ENCODE data around the gene ITPR1.

Gene ITPR1

DNA sequence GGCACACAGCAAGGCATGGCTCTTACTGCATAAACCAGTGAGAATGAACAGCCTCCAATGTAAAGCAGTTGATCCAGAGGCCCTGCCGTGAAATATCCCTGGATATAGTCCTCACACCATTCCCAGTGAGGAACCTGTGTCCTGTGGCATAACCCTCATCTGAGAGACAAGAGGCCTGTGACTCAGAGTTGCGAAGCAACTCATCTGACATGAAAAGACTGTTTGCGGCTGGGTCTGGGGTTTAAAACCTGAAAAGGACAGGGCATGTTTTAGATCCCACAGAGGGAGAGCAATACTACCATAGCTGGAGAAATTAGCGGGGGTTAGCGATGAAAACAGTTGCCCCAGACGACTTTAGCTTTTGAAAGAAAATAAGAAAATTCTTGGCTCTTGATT, 320.8 kb downstream of the ITPR1 start:
- TF ChIP-seq Cebpa-rat (IDR thresholded peaks at IDR 0.05), result no peak
- peaks cover 8% of the 10 kb centered on the region; the same call in 1 of the 2 replicates for H3K27me3 ChIP-seq
- no peaks in the 10 kb centered on the region for H3K4me1 ChIP-seq
- no peak overlapping the region for H3K27ac ChIP-seq
- H3K9ac ChIP-seq, result no peak overlapping the region
- H3K4me2 ChIP-seq, result no peak overlapping the region
- H3K9me3 ChIP-seq, result peaks cover 18% of the 10 kb centered on the region
- H3K4me3 ChIP-seq, result no peak overlapping the region
- H4K20me1 ChIP-seq, result peaks cover 2% of the 10 kb centered on the region; the same call in 1 of the 2 replicates
- H3K36me3 ChIP-seq, result peaks cover 53% of the 10 kb centered on the region

DNA sequence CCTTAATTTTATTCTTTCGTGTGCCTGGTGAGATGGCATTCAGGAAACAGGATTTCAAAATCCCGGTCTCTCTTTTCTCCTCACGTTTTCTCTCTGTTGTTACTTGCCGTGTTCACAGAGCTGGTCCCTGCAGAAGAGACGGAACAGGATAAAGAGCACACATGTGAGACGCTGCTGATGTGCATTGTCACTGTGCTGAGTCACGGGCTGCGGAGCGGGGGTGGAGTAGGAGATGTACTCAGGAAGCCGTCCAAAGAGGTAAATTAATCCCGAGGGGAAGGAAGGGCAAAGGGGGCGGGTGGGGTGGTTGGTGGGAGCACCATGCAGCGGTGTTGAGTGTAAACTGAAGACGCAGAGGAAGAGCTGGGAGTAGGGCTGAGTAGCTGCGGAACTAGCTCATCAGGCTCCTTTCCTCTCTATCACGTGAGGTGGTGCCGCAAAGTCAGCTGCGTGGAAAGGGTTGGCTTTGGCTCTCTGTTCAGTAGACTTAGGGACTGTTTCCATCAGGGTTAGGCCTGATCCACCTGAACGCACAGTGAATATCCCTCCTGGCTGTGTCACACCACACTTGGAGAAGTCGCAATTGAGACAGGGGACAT, 321.3 kb downstream of the ITPR1 start:
- Histone ChIP-seq H3K36me3 (peaks cover 58% of the 10 kb centered on the region), H3K27ac (no peak overlapping the region), H3K4me2 (no peak overlapping the region), H3K4me3 (no peak overlapping the region), H3K9me3 (peaks cover 18% of the 10 kb centered on the region), H3K27me3 (peaks cover 12% of the 10 kb centered on the region), H4K20me1 (peaks cover 7% of the 10 kb centered on the region), H3K4me1 (no peaks in the 10 kb centered on the region), H3K9ac (no peak overlapping the region)
- TF ChIP-seq Cebpa-rat (IDR thresholded peaks at IDR 0.05), result no peak

DNA sequence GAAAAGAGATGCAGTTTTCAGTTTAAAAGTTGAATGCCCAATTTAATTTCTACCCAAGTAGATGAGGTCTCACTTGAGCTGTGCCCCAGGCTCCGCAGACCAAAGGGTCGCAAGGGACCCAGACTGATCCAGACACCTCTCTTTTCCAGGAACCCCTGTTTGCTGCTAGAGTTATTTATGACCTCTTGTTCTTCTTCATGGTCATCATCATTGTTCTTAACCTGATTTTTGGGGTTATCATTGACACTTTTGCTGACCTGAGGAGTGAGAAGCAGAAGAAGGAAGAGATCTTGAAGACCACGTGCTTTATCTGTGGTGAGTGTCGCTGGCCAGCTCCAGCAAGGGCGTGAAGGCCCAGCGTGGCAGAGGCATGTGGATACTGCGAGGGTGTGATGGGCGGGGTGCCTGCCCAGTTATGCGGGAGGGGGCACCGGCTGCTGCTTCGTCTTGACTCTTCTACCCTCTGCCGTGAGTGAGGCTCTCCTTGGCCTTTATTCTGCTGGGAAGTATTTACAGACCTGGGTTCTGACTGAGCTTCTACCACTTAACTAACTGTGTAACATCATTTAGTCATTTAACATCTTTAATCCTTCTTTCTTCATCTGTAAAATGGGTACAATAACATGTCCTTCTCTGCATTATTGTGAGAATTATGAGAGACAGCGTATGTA, 321.9 kb downstream of the ITPR1 start:
- peaks cover 13% of the 10 kb centered on the region for H4K20me1 ChIP-seq
- H3K27ac ChIP-seq, result no peak overlapping the region
- peaks cover 62% of the 10 kb centered on the region for H3K36me3 ChIP-seq
- H3K4me1 ChIP-seq, result peaks cover 6% of the 10 kb centered on the region
- no peak overlapping the region for H3K4me2 ChIP-seq
- peaks cover 18% of the 10 kb centered on the region for H3K9me3 ChIP-seq
- H3K27me3 ChIP-seq, result peaks cover 19% of the 10 kb centered on the region
- H3K4me3 ChIP-seq, result no peak overlapping the region
- TF ChIP-seq Cebpa-rat (IDR thresholded peaks at IDR 0.05), result no peak
- no peak overlapping the region for H3K9ac ChIP-seq

DNA sequence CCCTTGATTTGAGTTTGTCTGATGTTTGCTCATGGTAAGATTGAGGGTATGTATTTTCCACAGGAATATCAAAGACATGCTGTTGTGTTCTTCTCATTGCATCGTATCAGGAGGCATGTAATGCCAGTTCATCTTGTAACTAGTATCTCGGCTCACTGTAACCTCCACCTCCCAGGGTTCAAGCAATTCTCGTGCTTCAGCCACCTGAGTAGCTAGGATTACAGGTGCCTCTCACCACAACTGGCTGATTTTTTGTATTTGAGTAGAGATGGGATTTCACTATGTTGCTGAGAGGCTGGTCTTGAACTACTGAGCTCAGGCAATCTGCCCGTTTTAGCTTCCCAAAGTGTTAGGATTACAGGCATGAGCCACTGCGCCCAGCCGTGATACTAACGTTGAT, 323.2 kb downstream of the ITPR1 start:
- Histone ChIP-seq H3K4me1 (peaks cover 19% of the 10 kb centered on the region), H3K9me3 (peaks cover 18% of the 10 kb centered on the region), H3K27ac (no peak overlapping the region), H3K9ac (no peak overlapping the region), H3K4me3 (no peak overlapping the region), H3K36me3 (peaks cover 56% of the 10 kb centered on the region), H3K27me3 (peaks cover 21% of the 10 kb centered on the region), H3K4me2 (no peak overlapping the region), H4K20me1 (peaks cover 26% of the 10 kb centered on the region)
- no peak for TF ChIP-seq Cebpa-rat (IDR thresholded peaks at IDR 0.05)

DNA sequence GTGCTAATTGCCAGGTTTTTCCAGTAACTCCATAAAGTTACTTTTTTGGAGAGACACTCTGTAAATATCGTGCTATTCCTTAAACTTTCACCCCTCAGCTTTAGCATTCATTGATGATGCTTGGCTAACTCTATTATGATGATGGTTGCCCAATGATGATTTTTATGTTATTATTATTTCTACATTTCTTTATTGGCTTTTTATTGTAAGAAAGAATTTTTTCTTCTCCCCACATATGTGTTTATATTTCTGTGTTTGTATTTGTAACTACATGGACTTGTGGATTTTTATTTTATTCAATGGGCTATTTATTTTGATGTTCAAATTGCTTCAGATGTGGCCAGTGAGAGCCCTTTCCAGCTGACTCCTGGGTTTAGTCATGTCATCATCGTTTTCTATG, 323.6 kb downstream of the ITPR1 start:
- H3K4me1 ChIP-seq, result peaks cover 23% of the 10 kb centered on the region
- H3K36me3 ChIP-seq, result peaks cover 56% of the 10 kb centered on the region
- peaks cover 30% of the 10 kb centered on the region for H4K20me1 ChIP-seq
- no peak for TF ChIP-seq Cebpa-rat (IDR thresholded peaks at IDR 0.05)
- no peak overlapping the region for H3K27ac ChIP-seq
- no peak overlapping the region for H3K4me3 ChIP-seq
- no peak overlapping the region for H3K9ac ChIP-seq
- peaks cover 18% of the 10 kb centered on the region for H3K9me3 ChIP-seq
- peaks cover 22% of the 10 kb centered on the region for H3K27me3 ChIP-seq
- H3K4me2 ChIP-seq, result no peak overlapping the region

DNA sequence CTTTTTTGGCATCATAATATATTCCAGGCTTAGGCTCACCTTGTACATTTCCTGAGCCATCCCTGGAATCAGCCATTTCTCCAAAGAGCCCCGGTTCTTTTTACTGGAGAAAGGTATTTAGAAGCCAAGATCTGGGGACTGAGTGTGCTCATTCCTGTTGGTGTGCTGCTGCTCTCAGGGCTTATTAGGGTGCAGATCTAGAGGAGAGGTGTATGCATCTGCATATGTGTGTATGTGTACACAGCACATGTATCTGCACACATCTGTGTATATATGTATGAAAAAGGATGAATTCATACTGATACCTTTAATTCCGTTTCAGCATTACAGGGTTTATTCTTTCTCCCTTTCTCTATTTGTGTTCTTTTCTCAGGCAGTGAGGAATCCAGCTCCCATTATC, 324.0 kb downstream of the ITPR1 start:
- no peak overlapping the region for H3K27ac ChIP-seq
- H3K4me3 ChIP-seq, result no peak overlapping the region
- peaks cover 56% of the 10 kb centered on the region for H3K36me3 ChIP-seq
- no peak overlapping the region for H3K4me2 ChIP-seq
- H3K4me1 ChIP-seq, result peaks cover 25% of the 10 kb centered on the region
- H3K9ac ChIP-seq, result no peak overlapping the region
- peaks cover 34% of the 10 kb centered on the region for H4K20me1 ChIP-seq
- H3K27me3 ChIP-seq, result peaks cover 26% of the 10 kb centered on the region
- peaks cover 18% of the 10 kb centered on the region for H3K9me3 ChIP-seq
- no peak for TF ChIP-seq Cebpa-rat (IDR thresholded peaks at IDR 0.05)

DNA sequence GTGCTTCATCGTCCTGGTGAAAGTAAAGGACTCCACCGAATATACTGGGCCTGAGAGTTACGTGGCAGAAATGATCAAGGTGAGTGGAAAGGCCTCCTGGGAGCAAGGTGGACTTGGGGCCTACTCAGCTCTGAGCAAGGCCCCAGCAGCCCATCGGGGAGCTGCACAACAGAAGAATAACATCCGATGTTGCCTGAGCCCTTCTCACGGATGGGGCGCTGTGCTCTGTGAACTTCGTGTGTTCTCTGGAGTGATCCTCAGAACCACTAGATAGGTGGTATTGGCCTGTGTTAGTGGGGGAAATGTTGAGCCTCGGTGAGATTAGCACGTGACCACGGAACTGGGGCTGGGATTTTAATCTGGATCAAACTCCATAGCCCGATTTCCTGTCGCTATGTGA, 325.0 kb downstream of the ITPR1 start:
- Histone ChIP-seq H3K4me2 (no peak overlapping the region), H3K9ac (no peak overlapping the region), H3K27me3 (peaks cover 31% of the 10 kb centered on the region), H3K9me3 (peaks cover 18% of the 10 kb centered on the region), H3K4me3 (no peak overlapping the region), H3K4me1 (peaks cover 25% of the 10 kb centered on the region), H4K20me1 (peaks cover 45% of the 10 kb centered on the region), H3K27ac (no peak overlapping the region), H3K36me3 (peaks cover 56% of the 10 kb centered on the region)
- no peak for TF ChIP-seq Cebpa-rat (IDR thresholded peaks at IDR 0.05)

DNA sequence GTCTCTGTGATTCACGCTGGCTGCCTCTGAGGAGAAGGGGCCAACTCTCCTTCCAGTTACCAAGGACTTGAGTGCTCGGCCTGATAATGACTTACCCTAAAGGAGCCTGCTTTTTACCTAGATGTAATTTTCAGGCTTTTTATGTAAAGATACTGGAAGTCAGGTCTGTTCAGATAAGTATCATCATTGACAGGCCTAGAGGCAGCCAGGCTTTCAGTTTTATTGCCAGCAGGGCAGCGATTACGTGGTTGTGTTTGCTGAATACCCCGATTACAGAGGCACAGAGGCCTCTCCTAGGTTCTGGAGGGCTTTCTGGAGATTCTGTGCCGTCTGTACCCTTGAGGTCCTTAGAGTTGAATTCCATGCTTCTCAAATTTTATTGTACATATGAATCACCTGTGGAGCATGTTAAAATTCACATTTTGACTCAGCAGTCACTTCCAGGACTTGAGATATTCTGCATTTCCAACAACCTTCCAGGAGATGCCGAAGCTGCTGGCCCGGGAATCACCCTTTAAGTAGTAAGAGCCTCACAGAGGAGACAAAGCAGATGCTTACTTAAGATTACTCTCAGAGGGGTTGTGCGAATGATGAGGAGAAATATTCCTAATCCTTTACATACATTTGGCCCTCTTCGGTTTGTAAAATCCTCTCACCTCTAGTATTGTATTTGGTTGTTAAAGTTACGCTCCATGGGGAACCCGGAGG, 326.0 kb downstream of the ITPR1 start:
- peaks cover 54% of the 10 kb centered on the region for H3K36me3 ChIP-seq
- peaks cover 34% of the 10 kb centered on the region for H3K27me3 ChIP-seq

DNA sequence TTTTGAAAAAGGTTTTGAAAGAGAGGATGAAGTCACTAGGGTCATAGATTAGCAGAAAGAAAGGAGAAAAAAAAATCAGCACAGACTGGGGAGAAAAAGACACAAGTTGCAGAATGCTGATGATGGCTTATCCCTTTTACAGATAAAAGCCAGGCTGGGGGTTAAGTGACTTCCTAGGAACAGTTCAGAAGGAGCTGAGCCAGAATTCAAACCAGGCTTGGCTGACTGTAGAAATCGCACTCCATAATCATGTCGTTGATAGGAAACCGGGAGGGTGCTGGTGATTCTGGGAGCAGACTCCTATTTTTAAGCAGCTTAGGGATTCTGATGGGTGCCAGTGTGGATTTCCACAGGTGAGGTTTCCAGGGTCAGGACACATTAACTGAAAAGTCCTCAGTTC, 326.6 kb downstream of the ITPR1 start:
- peaks cover 60% of the 10 kb centered on the region for H4K20me1 ChIP-seq
- H3K27ac ChIP-seq, result no peak overlapping the region
- peaks cover 40% of the 10 kb centered on the region for H3K27me3 ChIP-seq
- H3K36me3 ChIP-seq, result peaks cover 54% of the 10 kb centered on the region
- peak overlapping the region; percentile 78 for H3K4me2 ChIP-seq
- no peak overlapping the region for H3K4me3 ChIP-seq
- no peak for TF ChIP-seq Cebpa-rat (IDR thresholded peaks at IDR 0.05)
- H3K9ac ChIP-seq, result no peak overlapping the region
- H3K4me1 ChIP-seq, result peaks cover 25% of the 10 kb centered on the region
- peaks cover 18% of the 10 kb centered on the region for H3K9me3 ChIP-seq

More for the DNA sequence above, 326.0 kb downstream of the ITPR1 start:
- H3K27ac ChIP-seq, result no peak overlapping the region
- no peak overlapping the region for H3K9ac ChIP-seq
- H4K20me1 ChIP-seq, result peaks cover 54% of the 10 kb centered on the region
- peaks cover 25% of the 10 kb centered on the region for H3K4me1 ChIP-seq
- peaks cover 18% of the 10 kb centered on the region for H3K9me3 ChIP-seq
- H3K4me3 ChIP-seq, result no peak overlapping the region
- no peak for TF ChIP-seq Cebpa-rat (IDR thresholded peaks at IDR 0.05)
- H3K4me2 ChIP-seq, result peak overlapping the region; percentile 78; the same call in 1 of the 2 replicates
